Peyer's patch (tissue), 4 donors: Measurements from ENCODE around the gene GAL3ST3.

Experiments used
- POLR2A ChIP-seq, 2 donors: fragments of 450-650 bp; IDR thresholded peaks; one replicate each; pipeline ENCODE4 v1.5.1; 2017; ENCODE audit warnings: antibody characterized with exemption in 2 of 2, mild to moderate bottlenecking in 2 of 2, moderate library complexity in 2 of 2
- TF ChIP-seq, protein P1 (sequence below), 6 experiments: fragments of 450-650 bp in 4 of 6; fragments of 200-600 bp in 2 of 6; sonication (generic) in 1 of 6; IDR thresholded peaks; one replicate each; pipeline ENCODE4 v1.5.1; 2017 to 2019; ENCODE audit warnings: antibody characterized with exemption in 6 of 6, mild to moderate bottlenecking in 3 of 6, moderate library complexity in 1 of 6

DNA sequence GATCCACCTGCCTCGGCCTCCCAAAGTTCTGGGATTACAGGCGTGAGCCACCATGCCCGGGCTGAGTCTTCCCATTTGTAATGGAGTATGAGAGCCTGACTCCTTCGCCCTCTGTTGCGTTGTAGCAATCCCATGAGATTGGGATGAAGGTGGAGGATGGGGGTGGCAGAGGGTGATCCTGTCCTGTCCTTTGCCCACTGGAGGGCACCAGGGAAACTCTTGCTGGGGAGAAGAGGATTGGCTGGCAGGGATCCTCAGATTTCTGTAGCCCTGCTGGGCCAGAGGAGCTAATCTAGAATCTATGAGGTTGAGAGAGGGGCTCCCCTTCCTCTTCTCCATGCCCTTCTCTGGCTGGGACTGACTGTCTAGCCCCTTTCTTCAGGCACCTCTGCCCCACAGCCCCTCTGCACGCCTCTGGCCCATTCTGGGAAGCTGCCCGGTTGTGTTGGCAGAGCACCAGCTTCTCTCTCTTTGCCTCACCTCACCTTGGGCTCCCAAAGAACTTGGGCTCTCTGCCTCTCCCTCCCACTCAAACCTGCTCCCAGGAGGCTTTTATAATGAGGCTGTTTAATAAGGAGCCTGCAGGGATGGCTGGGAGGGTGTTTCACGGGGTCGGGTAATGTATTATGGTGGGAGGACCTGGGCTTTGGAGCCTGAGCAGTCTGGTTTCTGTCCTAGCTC, 13.2 kb downstream of the GAL3ST3 start:
- TF ChIP-seq, protein P1, sequence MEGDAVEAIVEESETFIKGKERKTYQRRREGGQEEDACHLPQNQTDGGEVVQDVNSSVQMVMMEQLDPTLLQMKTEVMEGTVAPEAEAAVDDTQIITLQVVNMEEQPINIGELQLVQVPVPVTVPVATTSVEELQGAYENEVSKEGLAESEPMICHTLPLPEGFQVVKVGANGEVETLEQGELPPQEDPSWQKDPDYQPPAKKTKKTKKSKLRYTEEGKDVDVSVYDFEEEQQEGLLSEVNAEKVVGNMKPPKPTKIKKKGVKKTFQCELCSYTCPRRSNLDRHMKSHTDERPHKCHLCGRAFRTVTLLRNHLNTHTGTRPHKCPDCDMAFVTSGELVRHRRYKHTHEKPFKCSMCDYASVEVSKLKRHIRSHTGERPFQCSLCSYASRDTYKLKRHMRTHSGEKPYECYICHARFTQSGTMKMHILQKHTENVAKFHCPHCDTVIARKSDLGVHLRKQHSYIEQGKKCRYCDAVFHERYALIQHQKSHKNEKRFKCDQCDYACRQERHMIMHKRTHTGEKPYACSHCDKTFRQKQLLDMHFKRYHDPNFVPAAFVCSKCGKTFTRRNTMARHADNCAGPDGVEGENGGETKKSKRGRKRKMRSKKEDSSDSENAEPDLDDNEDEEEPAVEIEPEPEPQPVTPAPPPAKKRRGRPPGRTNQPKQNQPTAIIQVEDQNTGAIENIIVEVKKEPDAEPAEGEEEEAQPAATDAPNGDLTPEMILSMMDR (IDR thresholded peaks at IDR 0.05) = no peak
- no peak for TF ChIP-seq POLR2A (IDR thresholded peaks at IDR 0.05)
